Measurements from ENCODE around the gene TEAD1.

Gene TEAD1

DNA sequence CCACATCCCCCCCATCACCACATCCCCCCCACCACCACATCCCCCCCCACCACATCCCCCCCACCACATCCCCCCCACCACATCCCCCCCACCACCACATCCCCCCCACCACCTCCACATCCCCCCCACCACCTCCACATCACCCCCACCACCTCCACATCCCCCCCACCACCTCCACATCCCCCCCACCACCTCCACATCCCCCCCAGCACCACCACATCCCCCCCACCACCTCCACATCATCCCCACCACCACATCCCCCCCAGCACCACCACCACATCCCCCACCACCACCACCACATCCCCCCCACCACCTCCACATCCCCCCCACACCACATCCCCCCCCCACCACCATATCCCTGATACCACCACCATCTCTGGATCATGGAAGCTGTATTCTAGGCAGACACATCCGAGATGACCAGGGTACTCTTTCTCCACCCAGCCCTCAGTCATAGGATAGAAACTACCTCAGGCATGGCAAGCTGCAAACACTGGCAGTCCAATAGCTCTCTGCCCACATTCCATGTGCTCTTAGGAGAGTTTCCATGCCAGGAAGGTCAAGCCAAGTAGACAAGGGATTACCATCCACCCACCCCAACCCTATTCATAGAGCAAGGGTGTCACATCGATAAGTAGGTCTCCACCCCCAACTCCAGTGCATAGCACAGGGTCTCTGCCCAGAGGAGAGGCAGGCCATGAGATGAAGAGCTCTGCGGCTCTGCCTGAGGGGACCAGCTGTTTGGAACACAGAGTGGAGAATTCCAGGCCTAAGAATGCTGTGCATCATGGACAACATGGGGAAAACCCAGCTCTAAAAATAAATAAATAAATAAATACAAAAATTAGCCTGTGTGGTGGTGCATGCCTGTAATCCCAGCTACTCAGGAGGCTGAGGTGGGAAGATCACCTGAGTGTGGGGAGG lies 33.0 kb upstream of the TEAD1 start:
- Histone ChIP-seq H3K4me3 (ENCODE audit: low read depth in 1 of 2, low read length in 2 of 2) (no peak overlapping the region), H3K4me1 (ENCODE audit: insufficient read depth, low read length) (peaks cover 4% of the 10 kb centered on the region), H3K27me3 (ENCODE audit: control insufficient read depth in 1 of 2, insufficient read depth in 2 of 2, low read length in 2 of 2) (no peaks in the 10 kb centered on the region), H3K9me3 (ENCODE audit: low read length) (no peaks in the 10 kb centered on the region), H3K36me3 (ENCODE audit: insufficient read depth, low read length) (no peaks in the 10 kb centered on the region), H3K27ac (ENCODE audit: low read depth, low read length) (no peak overlapping the region), H3K9ac (ENCODE audit: low read length) (no peak overlapping the region)

DNA sequence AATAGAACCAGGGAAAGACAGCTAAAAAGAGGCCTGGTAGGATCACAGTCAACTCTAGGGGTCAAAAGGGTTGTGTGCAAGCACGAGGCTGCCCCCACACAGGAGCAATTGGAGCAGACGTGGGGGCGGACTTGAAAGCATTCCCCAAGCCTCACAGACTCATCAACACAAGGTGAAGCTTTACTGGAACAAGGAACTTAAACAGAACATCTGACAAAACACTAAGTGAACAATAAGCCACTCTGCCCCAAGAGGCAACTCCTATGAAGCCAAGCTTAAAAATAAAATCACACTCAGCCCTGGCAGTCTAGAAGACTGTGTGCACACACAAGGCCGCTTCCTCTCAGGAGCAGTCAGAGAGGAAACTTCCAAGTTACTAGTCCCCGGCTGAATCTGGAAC lies 32.2 kb upstream of the TEAD1 start:
- Histone ChIP-seq H3K4me1 (ENCODE audit: insufficient read depth, low read length) (peaks cover 4% of the 10 kb centered on the region), H3K27ac (ENCODE audit: low read depth, low read length) (no peak overlapping the region), H3K4me3 (ENCODE audit: low read depth in 1 of 2, low read length in 2 of 2) (no peak overlapping the region), H3K36me3 (ENCODE audit: insufficient read depth, low read length) (no peaks in the 10 kb centered on the region), H3K9me3 (ENCODE audit: low read length) (no peaks in the 10 kb centered on the region), H3K9ac (ENCODE audit: low read length) (no peak overlapping the region), H3K27me3 (ENCODE audit: control insufficient read depth in 1 of 2, insufficient read depth in 2 of 2, low read length in 2 of 2) (no peaks in the 10 kb centered on the region)

DNA sequence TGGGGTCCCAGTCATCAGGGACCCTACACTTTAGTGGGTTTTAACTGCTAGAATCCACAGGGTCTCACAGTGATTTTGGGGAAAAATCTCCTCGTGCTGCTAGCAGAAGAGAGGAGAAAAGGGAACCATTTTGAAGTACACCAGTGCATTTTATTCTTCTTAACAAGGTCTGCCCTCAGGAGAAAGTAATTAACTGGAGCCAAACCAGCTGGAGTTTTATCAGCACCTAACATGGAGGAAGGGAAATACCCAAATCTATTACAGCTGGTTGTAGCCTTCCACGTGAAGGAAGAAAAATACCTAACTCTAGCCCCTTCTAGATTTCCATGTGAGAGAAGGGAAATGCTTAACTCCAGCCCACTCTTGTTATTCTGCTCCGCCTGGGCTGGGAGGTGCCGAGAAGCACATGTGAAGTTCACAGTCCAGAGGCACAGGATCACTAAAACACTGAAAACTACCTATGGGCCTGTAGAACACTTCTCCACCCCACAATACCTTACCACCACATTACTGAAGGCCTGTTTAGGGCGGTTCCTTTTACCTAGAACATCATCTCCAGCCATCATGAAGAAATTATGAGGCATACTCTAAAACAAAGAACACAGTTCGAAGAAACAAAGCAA lies 31.3 kb upstream of the TEAD1 start:
- no peak overlapping the region for H3K27ac ChIP-seq (ENCODE audit: low read depth, low read length)
- H3K27me3 ChIP-seq (ENCODE audit: control insufficient read depth in 1 of 2, insufficient read depth in 2 of 2, low read length in 2 of 2), result no peaks in the 10 kb centered on the region
- no peak overlapping the region for H3K4me3 ChIP-seq (ENCODE audit: low read depth in 1 of 2, low read length in 2 of 2)
- H3K36me3 ChIP-seq (ENCODE audit: insufficient read depth, low read length), result no peaks in the 10 kb centered on the region
- no peak overlapping the region for H3K9ac ChIP-seq (ENCODE audit: low read length)
- no peaks in the 10 kb centered on the region for H3K9me3 ChIP-seq (ENCODE audit: low read length)
- H3K4me1 ChIP-seq (ENCODE audit: insufficient read depth, low read length), result peaks cover 4% of the 10 kb centered on the region

DNA sequence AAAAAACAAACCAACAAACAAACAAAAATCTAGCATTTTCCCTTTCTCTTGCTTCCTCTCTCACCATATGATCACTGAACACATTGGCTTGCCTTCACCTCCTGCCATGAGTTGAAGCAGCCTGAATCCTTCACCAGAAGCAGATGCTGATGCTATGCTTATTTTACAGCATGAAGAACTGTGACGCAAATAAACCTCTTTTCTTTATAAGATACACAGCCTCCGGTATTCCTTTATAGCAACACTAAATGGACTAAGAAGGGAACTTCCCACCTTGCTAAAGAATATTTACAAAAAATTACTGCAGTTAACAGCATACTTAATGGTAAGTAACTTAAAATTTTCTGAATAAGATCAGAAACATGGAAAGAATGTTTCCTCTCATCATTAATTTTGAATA lies 27.7 kb upstream of the TEAD1 start:
- Histone ChIP-seq H3K36me3 (ENCODE audit: insufficient read depth, low read length) (no peaks in the 10 kb centered on the region), H3K4me1 (ENCODE audit: insufficient read depth, low read length) (peaks cover 4% of the 10 kb centered on the region), H3K4me3 (ENCODE audit: low read depth in 1 of 2, low read length in 2 of 2) (no peak overlapping the region), H3K27ac (ENCODE audit: low read depth, low read length) (no peak overlapping the region), H3K9me3 (ENCODE audit: low read length) (no peaks in the 10 kb centered on the region), H3K9ac (ENCODE audit: low read length) (no peak overlapping the region), H3K27me3 (ENCODE audit: control insufficient read depth in 1 of 2, insufficient read depth in 2 of 2, low read length in 2 of 2) (no peaks in the 10 kb centered on the region)

DNA sequence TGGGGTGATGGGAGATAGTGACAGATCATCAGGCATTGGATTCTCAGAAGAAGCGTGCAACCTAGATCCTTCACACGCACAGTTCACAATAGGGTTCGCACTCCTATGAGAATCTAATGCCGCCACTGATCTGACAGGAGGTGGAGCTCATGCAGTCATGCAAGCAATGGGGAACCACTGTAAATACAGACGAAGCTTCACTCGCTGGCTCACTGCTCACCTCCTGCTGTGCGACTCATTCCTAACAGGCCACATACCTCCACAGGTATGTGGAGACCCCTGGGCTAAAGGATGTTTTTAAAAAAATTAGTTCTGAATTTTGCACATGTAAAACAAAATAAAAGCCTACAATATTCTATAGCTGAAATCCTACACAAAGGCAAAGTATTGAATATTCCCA lies 20.5 kb upstream of the TEAD1 start:
- Histone ChIP-seq H3K4me3 (ENCODE audit: low read depth in 1 of 2, low read length in 2 of 2) (no peak overlapping the region), H3K9me3 (ENCODE audit: low read length) (no peaks in the 10 kb centered on the region), H3K36me3 (ENCODE audit: insufficient read depth, low read length) (no peaks in the 10 kb centered on the region), H3K9ac (ENCODE audit: low read length) (no peak overlapping the region), H3K4me1 (ENCODE audit: insufficient read depth, low read length) (no peaks in the 10 kb centered on the region), H3K27me3 (ENCODE audit: control insufficient read depth in 1 of 2, insufficient read depth in 2 of 2, low read length in 2 of 2) (no peaks in the 10 kb centered on the region), H3K27ac (ENCODE audit: low read depth, low read length) (no peak overlapping the region)

DNA sequence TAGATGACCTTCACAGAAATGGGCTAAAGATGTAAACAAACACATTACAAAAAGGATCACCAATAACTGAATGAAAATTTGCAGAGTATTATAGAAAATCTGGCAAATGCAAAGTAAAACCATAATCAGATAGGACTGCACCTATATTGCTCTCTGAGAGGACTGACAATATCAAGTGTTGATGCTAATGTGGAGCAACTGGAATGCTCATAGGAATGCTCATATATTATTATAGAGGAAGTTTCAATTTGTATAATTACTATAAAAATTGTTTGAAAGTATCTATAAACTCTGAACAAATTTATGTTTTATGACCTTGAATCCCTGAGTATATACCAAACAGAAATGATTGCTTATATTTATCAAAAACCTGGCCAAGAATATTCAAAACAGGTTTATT lies 18.4 kb upstream of the TEAD1 start:
- Histone ChIP-seq H3K4me3 (ENCODE audit: low read depth in 1 of 2, low read length in 2 of 2) (no peak overlapping the region), H3K27me3 (ENCODE audit: control insufficient read depth in 1 of 2, insufficient read depth in 2 of 2, low read length in 2 of 2) (no peaks in the 10 kb centered on the region), H3K9me3 (ENCODE audit: low read length) (no peaks in the 10 kb centered on the region), H3K4me1 (ENCODE audit: insufficient read depth, low read length) (no peaks in the 10 kb centered on the region), H3K27ac (ENCODE audit: low read depth, low read length) (no peak overlapping the region), H3K9ac (ENCODE audit: low read length) (no peak overlapping the region), H3K36me3 (ENCODE audit: insufficient read depth, low read length) (no peaks in the 10 kb centered on the region)

DNA sequence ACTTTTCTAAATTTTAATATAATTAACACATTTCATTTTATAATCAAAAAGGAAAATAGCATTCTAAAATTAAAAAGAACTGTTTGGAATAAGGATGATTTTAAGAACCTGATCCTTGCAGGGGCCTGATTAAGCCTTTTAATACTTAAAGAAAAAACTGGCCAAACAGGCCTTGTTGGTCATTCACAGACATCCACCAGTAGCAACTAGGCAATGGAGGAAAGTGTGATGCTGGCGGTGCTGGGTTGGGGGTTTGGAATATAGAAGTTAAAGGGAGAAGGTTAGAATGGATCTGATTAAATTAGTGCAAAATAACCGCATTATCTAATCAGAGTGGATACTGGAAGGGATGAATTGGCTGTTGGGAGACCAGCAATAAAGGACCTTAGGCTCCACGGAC lies 16.9 kb upstream of the TEAD1 start:
- Histone ChIP-seq H3K36me3 (ENCODE audit: insufficient read depth, low read length) (no peaks in the 10 kb centered on the region), H3K27ac (ENCODE audit: low read depth, low read length) (no peak overlapping the region), H3K27me3 (ENCODE audit: control insufficient read depth in 1 of 2, insufficient read depth in 2 of 2, low read length in 2 of 2) (no peaks in the 10 kb centered on the region), H3K9ac (ENCODE audit: low read length) (no peak overlapping the region), H3K4me1 (ENCODE audit: insufficient read depth, low read length) (no peaks in the 10 kb centered on the region), H3K9me3 (ENCODE audit: low read length) (no peaks in the 10 kb centered on the region), H3K4me3 (ENCODE audit: low read depth in 1 of 2, low read length in 2 of 2) (no peak overlapping the region)

DNA sequence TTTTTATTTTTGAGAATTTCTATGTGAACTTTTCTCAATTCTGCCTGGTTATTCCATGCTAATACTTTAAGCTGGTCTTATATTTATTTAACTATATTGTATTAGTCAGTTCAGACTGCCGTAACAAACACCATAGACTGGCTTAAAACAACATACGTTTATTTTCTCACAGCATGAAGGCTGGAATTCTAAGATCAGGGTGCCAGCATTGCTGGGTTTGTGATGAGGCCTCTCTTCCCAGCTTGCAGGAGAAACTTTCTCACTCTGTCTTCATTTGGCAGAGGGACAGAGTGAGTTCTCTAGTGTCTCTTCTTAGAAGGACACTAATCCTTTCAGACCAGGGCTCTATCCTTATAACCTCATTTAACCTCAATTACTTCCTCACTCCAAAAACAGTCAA lies 16.2 kb upstream of the TEAD1 start:
- Histone ChIP-seq H3K9me3 (ENCODE audit: low read length) (no peaks in the 10 kb centered on the region), H3K36me3 (ENCODE audit: insufficient read depth, low read length) (no peaks in the 10 kb centered on the region), H3K4me1 (ENCODE audit: insufficient read depth, low read length) (no peaks in the 10 kb centered on the region), H3K4me3 (ENCODE audit: low read depth in 1 of 2, low read length in 2 of 2) (no peak overlapping the region), H3K9ac (ENCODE audit: low read length) (no peak overlapping the region), H3K27ac (ENCODE audit: low read depth, low read length) (no peak overlapping the region), H3K27me3 (ENCODE audit: control insufficient read depth in 1 of 2, insufficient read depth in 2 of 2, low read length in 2 of 2) (no peaks in the 10 kb centered on the region)

DNA sequence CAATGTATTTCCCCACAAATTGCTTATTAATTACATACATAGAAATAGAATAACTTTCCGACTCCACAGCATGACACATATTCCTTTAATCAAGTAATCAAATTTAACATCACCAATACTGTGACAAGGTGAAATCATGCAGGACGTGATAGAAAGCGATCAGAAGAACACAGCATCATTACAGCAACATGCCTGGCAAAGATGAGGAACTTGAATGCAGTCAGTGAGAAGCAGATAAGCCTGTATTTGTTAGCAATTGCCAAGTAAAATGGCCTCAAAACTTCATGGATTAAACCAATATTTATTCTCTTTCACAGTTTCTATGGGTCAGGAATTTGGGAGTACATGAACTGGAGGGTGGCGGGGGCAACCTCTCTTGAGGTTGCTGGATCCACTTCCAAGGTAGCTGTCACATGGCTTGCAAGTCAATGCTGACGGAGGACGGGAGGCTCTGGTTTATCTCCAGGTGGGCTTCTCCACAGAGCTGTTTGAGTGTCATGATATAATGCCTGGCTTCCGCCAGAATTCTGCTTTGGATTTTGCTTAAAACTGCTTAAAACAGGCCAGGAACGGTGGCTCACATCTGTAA lies 12.0 kb upstream of the TEAD1 start:
- no peaks in the 10 kb centered on the region for H3K27me3 ChIP-seq (ENCODE audit: control insufficient read depth in 1 of 2, insufficient read depth in 2 of 2, low read length in 2 of 2)
- no peak overlapping the region for H3K4me3 ChIP-seq (ENCODE audit: low read depth in 1 of 2, low read length in 2 of 2)

DNA sequence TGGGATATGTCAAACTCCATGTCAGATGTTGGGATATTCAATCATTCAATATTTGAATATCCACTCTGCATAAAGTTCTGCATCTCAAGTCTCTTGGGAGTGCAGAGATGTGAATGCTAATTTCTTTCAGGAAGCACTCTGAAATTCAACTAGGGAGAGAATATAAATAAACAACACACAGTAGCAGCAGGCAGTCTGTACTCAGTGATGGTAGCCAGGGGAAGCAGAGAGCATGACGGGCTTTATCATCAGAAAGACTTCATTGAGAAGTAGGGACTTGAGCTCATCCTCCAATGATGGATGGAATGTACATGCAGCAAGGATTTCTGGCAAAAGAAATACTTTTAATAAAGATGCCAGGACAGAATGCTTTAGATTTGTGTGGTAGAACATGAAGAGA lies 9.8 kb upstream of the TEAD1 start:
- Histone ChIP-seq H3K4me3 (ENCODE audit: low read depth in 1 of 2, low read length in 2 of 2) (no peak overlapping the region), H3K9ac (ENCODE audit: low read length) (no peak overlapping the region), H3K27me3 (ENCODE audit: control insufficient read depth in 1 of 2, insufficient read depth in 2 of 2, low read length in 2 of 2) (no peaks in the 10 kb centered on the region), H3K27ac (ENCODE audit: low read depth, low read length) (no peak overlapping the region), H3K9me3 (ENCODE audit: low read length) (no peaks in the 10 kb centered on the region), H3K36me3 (ENCODE audit: insufficient read depth, low read length) (no peaks in the 10 kb centered on the region), H3K4me1 (ENCODE audit: insufficient read depth, low read length) (no peaks in the 10 kb centered on the region)

More for the DNA sequence above, 12.0 kb upstream of the TEAD1 start:
- no peaks in the 10 kb centered on the region for H3K4me1 ChIP-seq (ENCODE audit: insufficient read depth, low read length)
- no peaks in the 10 kb centered on the region for H3K9me3 ChIP-seq (ENCODE audit: low read length)
- no peak overlapping the region for H3K27ac ChIP-seq (ENCODE audit: low read depth, low read length)
- no peaks in the 10 kb centered on the region for H3K36me3 ChIP-seq (ENCODE audit: insufficient read depth, low read length)
- H3K9ac ChIP-seq (ENCODE audit: low read length), result no peak overlapping the region

DNA sequence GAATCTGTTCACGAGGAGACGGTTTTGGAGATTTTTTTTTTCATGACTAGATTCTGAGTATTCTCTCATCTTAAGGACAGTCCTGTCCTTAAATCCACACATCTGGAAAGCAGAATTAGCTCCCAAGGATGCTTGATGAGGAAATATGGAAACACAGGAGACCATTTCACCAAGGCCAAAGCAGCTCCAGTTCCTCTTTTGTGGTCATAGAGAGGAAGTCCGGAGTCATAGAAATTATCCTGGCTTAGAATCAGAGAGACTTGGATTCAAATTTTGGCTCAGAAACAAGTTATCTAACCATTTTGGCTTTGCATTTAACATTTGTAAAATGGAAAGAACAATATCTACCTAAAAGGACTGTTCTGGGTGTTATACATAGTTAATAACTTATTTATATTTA lies 7.3 kb upstream of the TEAD1 start:
- Histone ChIP-seq H3K4me3 (ENCODE audit: low read depth in 1 of 2, low read length in 2 of 2) (no peak overlapping the region), H3K9ac (ENCODE audit: low read length) (no peak overlapping the region), H3K27me3 (ENCODE audit: control insufficient read depth in 1 of 2, insufficient read depth in 2 of 2, low read length in 2 of 2) (no peaks in the 10 kb centered on the region), H3K9me3 (ENCODE audit: low read length) (no peaks in the 10 kb centered on the region), H3K36me3 (ENCODE audit: insufficient read depth, low read length) (no peaks in the 10 kb centered on the region), H3K4me1 (ENCODE audit: insufficient read depth, low read length) (peaks cover 6% of the 10 kb centered on the region), H3K27ac (ENCODE audit: low read depth, low read length) (no peak overlapping the region)
